Endothelial cell of coronary artery (primary cell): Measurements from ENCODE around the gene DOCK9. TPM values are rescaled to one million over a fixed set of nuclear protein-coding genes. Genes with fewer than 3 reads are reported as not detected.

Source experiments
- total RNA-seq: library from RNA; depleted of rRNA; stranded (reverse); fragments of >200 nt; gene quantifications from 2 replicates; pipeline ENCODE4 v1.2.3, GENCODE V29; 2014

Gene DOCK9
- total RNA-seq, result 226 and 230 TPM in 2 replicates

GRCh38 chr13:98977568-98978265, at the start of gene DOCK9:
Gene DOCK9 (minus strand): TSS chr13:98978064. CDS start chr13:98977909, 155 bp downstream.

GRCh38 chr13:98752467-98753290, 225.2 kb downstream of the DOCK9 start, which contains the start of gene SLC15A1:
Gene SLC15A1 (minus strand): TSS chr13:98752672. CDS start chr13:98752598, 74 bp downstream.

Other genes starting within 250 kb of the DOCK9 start
- gene SLC15A1, start 225.4 kb downstream of the DOCK9 start, total RNA-seq, result under 0.01 TPM in 1 of 2 replicates, not detected in the other
- 30.0 and 36.0 TPM in 2 replicates for gene UBAC2, start 222.8 kb upstream of the DOCK9 start, total RNA-seq